NCI-H82 treated with DMSO at 0.1 percent for 48 hours (cell line): Measurements from ENCODE around the gene SLX4.

Source experiments
- DNase-seq: peaks from one replicate; lab custom pipeline; 2025; ENCODE audit not compliant: unreplicated experiment; lab: John Stamatoyannopoulos, UW

The SLX4 gene

DNA sequence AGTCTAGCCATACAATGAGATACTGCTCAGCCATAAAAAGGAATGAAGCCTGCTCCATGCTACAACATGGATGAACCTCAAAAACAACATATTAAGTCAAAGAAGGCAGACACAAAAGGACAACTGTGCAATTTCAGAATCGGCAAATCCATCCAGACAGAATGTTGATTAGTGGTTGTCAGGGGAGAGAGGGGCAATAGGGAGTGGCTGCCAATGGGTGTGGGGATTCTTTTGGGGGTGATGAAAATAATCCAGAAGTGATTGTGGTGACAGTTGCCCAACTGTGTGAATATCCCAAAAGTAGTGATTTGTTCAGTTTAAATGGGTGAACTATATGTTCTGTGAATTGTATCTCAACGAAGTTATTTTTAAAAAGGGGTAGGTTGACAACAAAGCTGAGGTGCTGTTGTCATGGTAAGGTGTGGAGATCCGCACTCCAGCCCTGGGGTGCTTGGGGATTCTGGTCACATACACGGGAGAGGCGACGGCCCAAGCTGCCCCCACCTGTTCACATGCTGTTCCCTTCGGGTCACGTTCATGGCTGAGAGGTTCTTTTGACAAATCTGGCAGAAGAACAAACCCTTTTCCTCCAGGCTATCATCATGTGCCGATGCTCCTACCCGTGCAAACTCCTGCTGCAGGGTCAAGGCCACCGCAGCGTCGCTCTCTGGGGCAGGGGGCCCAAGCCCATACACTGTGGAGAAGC, 9.6 kb downstream of the SLX4 start:
- DNase-seq, result no peak

DNA sequence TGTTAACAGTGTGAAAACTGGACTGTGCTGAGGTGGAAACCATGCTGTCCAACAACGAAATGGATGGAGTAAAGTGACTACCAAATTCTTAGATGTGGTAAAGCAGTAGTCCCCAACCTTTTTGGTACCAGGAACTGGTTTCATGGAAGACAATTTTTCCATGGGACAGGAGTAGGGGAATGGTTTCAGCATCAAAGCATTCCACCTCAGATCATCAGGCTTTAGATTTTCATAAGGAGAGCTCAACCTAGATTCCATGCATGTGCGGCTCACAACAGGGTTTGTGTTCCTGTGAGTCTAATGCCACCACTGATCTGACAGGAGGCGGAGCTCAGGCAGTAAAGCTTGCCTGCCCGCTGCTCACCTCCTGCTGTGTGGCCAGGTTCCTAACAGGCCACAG, 11.5 kb downstream of the SLX4 start:
- DNase-seq, result no peak

DNA sequence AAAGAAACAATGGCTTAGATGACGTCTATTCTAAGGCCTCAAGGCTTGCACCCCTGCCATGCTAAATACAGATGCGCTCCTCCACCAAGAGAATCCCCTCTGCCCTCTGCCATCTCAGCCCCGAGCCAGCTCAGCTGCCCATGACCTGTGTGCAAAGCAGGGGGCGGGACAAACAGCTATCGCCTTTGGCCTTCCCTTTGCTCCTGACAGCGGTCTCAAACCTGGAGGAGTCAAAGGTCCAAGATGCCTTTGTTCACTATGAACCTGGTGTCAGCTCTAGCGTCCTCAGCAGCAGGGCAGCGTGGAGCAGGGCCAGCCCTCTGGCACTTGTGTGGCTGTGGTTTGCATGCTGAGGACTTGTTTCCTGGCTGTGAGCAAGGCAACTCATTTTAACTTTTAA, 12.3 kb downstream of the SLX4 start:
- DNase-seq, result no peak

DNA sequence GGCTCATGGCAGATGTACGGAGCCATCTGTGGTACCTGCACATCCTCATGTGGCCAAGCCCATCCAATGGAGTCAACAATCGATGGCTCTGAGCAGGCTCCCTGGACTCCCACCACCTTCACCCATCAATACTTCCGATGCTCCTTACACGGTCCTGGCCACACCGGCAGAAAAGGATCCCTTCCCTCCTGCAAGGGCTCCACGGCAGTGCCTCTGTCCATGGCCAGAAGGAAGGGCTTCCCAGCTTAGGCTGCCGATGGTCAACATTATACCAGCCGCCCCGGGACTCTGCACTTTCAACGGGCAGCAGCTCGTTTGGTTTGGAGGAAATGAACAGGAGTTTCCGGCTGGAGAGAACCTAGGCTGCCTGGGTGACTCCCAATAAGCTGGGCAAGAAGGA, 13.2 kb downstream of the SLX4 start:
- DNase-seq, result no peak

DNA sequence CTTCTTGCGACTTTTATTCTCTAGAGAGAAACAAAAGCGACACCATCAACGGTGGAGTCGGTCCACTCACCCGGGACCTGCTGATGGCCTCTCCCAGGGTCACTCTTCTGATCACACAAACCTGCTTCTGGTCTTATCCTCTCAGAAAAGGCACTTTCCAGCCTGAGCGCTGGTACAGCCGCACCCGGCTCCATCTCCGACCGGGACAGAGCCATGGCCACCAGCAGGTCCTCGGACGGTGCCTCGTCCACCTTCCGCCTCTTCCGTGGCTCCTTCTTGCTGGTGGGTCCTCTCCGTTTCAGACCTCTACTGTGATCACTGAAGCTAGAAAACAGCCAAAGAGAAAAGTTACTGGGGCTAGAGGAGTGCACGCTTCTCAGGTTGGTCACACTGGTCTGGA, 13.7 kb downstream of the SLX4 start:
- no peak for DNase-seq

DNA sequence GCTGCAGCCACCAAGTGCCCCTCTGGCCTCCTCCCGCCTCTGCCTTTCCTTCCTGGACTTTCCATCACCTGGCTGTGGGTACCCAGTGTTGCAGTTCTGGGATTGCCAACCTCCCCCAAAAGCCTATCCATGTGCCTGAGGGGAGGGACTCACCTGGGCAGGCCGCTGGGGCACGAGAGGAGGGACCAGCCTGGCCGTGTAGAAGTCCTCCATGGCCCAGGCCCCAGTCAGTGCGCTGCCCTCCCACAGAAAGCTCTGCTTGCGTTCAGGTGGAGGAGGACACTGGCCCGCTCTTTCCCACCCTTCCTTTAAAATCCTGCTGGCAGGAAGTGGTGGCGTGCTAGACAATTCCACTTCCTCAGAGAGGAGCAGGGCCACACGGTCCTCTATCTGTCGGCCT, 14.2 kb downstream of the SLX4 start:
- DNase-seq, result no peak

DNA sequence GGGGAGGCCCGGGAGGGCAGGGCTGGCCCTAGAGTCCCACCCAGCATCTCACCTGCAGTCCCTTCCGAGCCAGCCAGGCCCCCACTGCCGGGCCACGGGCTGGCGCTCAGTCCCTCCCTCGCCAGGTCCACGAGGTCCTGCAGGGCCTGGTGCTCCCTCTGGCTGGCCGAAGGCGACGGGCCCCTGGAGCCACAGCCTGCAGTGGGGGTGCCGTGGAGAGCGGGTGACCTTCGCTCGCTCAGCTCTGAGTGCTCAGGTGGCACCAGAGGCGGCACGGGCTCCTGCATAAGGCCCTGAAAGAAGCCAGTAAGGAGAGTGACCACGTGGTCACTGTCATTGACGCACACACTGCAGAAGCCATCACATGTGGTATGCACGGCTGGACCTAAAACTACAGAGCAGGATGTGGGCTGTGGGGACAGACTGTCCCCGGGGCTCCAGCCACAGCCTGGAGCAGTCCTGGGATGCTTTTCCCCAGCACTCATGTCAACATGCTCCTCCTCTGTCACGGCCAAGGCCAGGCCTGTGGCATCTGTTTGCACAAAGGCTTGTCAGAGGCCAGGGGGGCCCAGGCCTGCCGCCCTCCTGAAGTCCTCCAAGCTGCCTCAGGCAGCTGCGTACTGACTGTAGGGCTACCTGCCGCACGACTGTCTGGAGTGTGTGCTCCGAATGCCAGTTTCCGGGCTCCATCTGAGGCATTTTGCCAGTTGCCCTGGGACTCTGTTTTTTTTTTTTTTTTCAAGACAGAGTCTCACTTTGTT, 15.1 kb downstream of the SLX4 start:
- DNase-seq, result no peak

DNA sequence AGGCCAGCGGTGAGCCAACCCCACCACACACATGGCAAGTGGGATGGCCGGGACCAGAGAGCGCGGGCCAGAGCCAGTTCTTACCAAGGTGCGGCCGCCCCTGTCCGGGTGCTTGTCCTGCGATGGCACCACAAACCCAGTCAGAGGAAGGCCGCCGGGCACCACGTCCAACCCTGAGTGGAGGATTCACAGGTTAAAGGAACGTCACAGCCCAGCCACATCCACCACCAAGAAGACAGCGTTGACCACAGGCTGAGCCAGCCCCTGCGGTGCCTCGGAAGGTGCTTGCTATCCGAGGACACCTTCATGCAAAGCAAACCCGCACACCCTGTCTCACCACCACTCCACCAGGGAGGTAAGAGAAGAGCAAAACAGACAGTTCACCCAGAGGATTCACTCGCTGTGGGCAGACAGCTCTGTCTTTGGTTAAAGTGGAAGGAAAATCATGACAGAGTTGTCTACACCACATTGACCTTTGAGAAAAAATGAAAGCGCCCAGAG, 15.8 kb downstream of the SLX4 start:
- no peak for DNase-seq

DNA sequence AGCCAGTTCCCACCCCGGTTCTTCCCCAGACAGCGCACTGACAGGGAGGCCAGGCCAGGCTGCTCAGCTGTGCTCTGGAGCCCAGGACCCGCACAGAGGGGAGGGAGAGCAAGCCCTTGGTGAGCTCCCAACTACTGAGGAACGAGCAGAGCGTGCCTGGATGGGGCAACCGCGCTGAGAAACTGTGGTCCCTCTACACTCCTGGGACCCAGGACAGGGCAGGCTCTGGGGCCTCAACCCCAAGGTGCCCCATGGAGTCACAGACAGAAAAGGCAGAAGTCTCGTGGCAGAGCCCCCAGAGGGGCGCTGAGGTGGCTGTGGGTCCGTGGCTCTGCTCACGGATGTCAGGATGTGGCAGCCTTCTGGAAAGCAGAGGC, 16.3 kb downstream of the SLX4 start:
- DNase-seq, result no peak

DNA sequence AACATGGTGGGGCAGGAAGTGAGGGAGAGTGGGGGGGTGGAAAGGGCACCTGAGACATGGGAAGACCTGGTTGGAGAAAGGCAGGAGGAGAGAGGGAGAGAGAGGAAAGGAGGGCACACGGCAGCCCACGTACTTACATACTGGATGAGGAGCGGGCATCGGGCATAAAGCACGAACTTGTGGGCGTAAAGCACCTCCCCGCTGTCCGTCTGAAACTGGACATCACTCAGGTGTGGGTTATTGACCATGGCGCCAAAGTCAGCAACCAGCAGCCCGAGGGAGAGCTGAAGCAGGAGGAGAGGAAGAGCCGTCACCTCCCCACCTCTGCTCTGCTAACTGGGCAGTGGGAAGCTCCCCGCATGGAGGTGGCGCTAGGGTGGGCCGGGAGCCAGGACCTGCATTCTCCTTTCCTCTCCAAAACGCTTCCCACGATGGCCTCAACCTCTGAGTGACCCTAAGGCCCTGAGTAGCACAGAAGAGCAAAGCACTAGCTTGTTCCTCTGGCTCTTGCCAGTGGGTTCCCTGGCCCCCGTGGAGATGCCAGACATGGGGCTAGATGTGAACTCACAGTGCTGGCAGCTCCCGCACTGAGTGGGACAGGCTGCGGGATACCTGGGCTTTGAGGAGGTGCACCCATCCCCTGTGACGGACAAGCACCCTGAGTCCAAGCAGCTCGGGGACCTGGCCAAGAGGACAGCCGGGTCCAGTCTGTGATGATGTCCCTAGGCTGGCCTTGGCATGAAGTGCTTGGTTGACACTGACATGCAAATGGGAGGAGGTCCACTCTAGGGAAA, 16.9 kb downstream of the SLX4 start:
- DNase-seq, result no peak

DNA sequence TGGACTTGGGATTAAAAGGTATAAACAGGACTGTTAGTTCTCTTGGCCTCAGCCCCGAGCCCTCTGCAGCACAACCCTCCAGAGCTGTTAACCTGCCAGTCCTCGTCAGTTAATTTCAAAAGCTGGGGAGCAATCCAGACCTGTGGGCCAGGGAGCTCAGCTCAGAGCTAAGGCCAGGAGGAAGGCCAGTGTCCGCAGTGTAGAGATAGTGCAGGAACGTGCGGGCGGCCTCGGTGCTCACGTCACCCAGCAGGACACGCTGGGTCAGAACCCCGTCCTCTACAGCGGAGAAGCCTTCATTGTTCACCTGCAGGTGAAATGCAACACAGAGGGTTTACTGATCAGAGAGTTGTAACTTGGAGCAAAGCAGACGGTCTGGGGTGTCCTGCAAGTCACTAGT, 18.8 kb downstream of the SLX4 start:
- DNase-seq, result no peak

DNA sequence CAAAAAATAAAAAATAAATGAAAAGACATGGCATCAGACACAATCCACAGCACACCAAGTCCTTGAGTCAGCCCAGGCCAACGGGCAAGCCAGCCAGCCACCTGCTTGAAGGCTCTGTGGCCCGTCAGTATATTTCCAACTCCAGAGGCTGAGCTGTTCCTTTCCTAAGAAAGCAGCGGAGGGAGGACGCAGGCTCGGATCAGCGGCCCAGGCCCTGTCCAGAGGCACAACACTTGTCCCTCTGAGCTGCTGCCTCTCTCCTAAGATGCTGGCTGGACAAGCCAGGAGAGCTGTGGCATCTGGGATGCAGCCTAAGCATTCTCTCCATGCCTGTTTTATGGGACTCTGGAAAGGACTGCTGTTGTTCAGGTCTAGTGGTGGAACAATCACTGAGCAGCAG, 19.4 kb downstream of the SLX4 start:
- DNase-seq, result no peak

DNA sequence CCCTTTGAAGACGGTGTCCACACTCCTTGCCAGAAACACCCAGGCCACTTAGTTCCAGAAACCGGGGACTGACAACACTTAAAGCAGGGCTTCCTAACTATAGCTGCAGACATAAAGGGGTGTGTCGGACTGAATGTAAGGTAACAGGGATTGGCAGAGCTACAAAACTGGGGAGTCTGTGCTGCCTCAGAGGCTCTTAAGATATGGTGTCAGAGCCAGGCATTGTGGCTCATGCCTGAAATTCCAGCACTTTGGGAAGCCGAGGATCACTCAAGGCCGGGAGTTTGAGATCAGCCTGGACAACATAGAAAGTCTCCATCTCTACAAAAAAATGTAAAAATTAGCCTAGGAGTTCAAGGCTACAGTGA, 20.0 kb downstream of the SLX4 start:
- no peak for DNase-seq

DNA sequence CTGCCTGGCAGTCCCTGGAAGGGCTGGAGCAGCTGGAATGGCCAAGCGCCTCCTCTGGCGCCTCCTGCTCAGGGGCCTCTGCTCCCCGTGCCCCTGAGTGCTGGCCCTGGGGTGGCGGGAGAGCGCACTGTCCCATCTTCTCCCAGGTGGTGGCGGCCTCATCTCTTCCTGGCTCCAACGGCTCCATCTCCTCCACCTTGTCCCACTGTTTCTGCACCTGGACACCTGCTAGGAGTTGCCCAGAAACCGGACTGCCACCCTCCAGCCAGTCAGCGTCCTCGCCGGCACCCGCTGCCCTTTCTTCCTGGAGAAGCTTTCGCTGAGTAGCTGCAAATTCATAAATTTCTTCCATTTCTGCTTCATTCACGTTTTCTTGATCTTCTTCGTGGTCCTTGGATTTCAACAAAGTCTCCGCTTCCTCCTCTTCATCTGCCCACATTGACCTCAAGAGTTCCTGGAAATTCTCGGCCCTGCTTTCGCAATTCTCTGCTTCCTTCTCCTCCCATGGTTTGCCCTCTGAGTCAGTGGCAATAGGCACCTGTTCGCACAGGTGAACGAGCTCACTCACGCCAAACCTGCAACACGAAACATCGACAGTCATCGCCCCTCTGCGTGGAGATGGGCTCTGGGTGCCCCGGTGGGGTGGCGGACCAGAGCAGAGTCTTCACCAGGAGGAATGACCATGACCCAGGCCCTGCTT, 20.5 kb downstream of the SLX4 start:
- DNase-seq, result no peak

DNA sequence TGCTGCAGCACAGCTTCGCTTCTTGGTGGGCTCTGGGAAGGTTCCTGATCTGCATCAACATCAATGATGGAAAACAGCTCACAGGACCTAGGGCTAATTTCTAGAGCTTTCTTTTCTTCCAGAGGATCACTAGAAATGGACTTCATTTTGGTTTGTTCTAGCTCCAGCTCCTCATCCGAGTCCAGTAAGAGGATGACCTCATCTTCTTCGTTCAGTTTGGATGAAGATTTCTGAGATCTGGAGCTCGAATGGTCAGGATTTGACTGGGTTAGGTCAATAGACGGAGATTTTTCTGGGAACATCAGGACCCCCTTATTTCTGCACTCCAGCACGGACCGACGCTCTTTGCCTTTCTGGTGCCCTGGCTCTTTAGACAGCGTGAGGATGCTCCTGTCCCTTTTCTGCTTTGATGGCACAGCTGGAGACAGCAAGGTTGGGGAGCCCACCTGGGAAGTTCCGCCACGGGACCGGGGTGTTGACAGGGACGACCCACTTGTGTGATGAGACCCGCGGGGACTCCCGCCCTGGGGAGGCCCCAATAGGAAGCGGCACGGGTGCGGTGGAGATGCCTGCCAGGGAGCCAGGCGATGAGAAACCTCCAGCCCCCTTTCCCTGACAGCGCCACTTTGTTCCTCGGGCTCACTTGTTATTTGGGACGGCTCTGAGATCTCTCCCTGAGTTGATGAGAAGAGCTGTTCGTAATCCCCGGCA, 21.3 kb downstream of the SLX4 start:
- DNase-seq, result no peak

DNA sequence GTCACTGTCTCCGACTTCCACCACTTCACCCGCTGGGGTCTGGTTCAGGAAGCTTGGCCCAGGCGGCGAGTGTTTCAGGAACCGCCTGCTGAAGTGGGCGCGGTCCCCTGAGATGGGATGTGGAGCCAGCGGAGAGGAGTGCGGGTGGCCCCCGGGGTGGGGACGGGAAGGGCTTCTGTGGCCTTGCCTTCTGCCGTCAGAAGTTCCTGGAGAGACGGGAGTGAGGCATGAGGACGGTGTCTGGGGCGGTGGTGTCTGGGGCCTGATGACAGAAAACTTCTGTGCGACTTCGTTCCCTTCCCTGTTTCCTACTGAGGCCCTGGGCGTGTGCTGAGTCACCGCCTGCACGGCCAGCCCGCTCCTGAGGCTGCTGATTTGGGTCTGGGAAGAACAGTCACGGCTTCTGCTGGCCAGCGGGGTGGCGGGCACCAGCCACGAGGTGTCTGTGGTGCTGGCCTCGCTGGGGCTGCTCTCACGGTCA, 21.9 kb downstream of the SLX4 start:
- no peak for DNase-seq

DNA sequence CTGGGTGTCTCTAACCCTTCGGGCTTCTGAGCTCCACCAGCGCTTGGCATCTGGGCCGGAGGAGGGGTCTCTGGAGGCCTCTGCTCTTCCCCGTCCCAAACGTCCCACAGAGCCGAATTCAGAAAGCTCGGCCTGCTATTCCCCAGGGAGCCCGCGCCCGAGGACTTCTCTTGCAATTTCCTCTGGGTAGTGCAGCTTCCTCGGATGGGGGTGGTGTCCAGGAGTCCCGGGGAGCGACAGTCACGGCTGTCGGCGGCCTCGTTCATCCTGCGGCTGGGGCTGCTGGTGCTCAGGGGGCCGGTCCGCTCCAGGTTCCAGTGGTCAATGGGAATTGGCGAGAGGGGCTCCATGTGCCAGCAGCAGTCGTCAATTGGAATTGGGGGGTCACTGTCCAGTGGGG, 22.4 kb downstream of the SLX4 start:
- no peak for DNase-seq

DNA sequence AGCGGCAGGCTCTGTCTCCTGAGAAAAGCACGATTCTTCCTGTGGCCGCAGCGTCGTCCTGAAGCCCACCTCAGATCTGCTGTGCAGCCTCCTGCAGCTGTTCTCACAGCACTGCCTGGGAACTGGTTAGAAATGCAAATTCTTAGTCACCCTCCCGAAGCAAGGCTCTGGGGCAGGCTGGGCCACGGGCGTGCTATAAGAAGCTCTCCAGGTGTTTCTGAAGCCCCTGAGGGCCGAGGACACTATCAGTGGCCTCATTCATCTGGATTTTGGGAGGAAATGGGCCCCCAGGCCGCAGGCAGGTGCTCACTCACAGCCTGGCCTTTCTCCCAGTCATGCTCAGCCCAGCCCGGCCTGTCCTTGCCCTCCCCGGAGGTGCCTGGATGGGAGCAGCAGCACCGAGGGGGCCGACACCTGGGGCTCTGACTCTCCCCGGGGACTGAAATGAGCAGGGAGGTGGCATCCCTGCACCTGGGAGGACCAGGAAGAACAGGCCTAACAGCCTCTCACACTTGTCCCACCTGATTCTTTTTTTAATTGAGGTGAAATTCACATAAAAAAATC, 23.8 kb downstream of the SLX4 start:
- no peak for DNase-seq

DNA sequence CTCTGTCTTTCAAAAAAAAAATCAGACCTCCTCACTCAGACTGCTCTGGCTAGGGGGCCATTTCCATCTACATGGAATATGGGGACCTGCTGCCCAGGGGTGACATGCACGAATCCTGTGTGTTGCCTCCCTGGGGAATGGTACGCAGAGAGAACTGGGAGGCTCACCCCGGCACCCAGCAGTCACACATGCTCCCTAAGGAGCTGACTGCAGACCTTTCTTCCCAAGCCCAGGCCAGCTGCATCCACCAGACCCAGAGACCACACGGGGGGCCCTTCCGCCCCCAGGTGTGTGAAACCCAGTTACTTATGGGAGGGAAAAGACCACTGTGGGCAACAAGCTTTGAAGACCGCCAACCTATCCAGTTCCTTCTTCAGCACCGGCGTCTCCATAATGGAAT, 27.0 kb downstream of the SLX4 start:
- DNase-seq, result no peak

DNA sequence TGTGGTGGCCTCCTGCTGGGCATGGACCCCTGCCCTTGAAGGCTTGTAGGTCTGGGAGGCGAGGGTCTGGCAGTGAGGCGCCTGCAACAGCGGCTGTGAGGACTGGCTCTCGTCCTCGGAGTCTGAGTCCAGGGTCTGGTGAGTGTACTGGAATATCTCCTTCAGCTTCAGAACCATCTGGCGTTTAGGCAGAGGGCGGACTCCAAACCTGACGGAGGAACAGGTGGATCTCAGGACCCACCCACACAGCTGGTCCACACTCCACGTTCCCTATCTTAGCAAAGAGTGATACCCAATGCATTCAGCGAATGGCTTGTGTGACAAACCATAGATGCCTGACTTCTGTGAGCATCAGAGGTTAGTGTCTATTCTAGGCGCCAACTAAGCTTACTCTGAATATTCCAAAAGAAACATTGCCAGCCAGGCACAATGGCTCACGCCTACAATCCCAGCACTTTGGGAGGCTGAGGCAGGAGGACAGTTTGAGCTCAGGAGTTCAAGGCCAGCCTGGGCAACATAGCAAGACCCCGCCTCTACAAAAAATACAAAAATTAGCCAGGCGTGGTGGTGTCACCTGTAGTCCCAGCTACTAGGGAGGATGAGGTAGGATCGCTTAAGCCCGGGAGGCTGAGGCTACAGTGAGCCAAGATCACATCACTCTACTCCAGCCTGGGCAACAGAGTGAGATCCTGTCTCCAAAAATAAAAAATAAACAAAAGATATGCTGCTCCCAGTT, 27.9 kb downstream of the SLX4 start:
- no peak for DNase-seq
